Medulla oblongata (tissue), 1 donor: ENCODE data around the gene PEX5.
"Not testable (repeated sequence)": the region's sequence is repeated elsewhere in the genome, so short reads cannot be mapped to it uniquely, and the experiment has no call there.

Experiments used
- DNase-seq: peaks from one replicate; pipeline ENCODE4 v3.0.0-alpha.2; 2015; ENCODE audit errors: extremely low spot score

Gene PEX5

DNA sequence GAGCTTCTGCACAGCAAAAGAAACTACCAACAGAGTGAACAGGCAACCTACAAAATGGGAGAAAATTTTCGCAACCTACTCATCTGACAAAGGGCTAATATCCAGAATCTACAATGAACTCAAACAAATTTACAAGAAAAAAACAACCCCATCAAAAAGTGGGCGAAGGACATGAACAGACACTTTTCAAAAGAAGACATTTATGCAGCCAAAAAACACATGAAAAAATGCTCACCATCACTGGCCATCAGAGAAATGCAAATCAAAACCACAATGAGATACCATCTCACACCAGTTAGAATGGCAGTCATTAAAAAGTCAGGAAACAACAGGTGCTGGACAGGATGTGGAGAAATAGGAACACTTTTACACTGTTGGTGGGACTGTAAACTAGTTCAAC is 24.3 kb downstream of the PEX5 start:
- not testable (repeated sequence) for DNase-seq

DNA sequence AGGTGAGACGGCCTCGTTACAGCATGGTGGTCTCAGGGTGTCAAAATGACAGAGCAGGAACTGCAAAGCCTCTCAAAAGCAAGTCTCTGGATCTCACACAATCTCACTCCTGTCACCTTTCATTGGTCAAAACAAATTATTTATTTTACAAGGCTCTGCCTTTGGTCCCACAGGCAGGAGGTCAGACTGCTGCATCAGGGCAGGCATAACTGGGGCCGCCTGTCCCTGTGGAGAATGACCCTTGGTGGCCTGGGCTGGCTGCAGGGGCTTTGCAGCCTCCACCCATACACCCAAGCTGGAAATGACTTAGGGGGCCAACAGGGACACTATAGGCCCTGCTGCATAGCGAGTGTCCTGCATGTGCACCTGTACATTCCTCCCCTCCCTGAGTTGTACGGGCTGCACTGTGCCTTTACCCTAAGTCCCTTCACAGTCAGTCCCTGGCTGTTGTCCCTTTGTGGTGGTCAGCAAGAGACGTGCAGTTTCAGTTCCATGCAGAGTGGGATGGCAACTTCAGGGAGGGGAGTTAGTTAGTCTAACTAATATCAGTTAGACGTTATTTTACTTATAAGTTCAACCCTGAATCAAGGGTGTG is 28.1 kb downstream of the PEX5 start:
- no peak for DNase-seq

GRCh38 chr12:7219599-7220243 is 30.2 kb downstream of the PEX5 start:
- peak; percentile 81 for DNase-seq

DNA sequence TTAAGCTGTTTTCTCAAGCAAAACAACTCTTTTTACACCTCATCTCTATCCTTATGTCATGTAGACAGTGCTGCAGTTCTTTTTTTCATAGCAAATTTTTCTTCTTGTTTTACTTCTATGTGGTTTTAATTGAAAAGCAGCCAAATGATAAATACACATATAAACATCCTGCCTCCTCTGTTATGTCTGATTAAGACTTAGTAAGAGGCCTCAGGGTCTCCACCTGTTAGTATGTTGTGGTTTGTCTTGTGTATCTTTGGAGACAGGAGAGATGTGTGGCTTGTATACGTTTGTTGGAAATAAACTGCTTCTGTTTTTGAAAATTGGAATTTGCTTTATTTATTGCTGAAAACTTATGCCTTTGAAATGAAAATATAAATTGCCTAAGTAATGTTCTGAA is 32.0 kb downstream of the PEX5 start:
- DNase-seq: no peak

- DNase-seq: no peak
Observed at GRCh38 chr12:7229741-7230140, 40.3 kb downstream of the PEX5 start.

DNA sequence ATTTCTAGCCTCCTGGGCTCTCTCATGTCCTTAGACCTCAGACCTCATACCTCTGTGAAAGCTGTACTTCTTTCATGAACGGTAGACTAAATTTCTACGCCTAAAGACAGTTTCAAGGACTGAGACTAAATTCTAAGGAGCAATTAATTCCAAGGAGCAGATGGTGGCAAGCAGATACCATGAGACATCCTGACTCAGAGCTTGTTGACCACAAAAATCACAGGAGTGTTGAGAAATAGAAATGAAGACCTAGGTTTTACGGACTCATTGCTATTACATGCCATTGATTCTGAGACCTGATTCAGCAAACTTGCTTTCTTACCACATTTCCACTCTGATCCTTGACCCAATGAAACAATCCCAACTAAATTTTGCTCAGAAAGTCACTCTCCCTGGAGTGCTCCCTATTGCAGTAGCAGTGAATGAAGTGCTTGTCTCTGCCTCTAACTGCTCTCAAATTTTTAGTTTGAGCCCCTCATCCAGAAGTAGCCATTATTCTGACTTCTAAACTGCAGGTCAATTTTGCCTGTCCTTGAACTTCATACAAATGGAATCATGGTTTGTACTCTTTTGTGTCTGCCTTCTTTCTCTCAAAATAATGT is 52.0 kb downstream of the PEX5 start:
- DNase-seq: no peak

GRCh38 chr12:7242176-7243101 is 53.0 kb downstream of the PEX5 start:
- no peak for DNase-seq

DNA sequence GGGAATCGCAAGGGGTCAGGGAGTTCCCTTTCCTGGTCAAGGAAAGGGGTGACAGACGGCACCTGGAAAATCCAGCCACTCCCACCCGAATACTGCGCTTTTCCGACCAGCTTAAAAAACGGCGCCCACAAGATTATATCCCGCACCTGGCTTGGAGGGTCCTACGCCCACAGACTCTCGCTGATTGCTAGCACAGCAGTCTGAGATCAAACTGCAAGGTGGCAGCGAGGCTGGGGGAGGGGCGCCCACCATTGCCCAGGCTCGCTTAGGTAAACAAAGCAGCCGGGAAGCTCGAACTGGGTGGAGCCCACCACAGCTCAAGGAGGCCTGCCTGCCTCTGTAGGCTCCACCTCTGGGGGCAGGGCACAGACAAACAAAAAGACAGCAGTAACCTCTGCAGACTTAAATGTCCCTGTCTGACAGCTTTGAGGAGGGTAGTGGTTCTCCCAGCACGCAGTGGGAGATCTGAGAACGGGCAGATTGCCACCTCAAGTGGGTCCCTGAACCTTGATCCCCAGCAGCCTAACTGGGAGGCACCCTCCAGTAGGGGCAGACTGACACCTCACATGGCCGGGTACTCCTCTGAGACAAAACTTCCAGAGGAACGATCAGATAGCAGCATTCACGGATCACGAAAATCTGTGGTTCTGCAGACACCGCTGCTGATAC is 62.0 kb downstream of the PEX5 start:
- not testable (repeated sequence) for DNase-seq

GRCh38 chr12:7259060-7259459 is 69.6 kb downstream of the PEX5 start:
- no peak for DNase-seq
